H1 (cell line): ENCODE results near the gene NUBP1. TPM values are rescaled to one million over a fixed set of nuclear protein-coding genes. Genes with fewer than 3 reads are reported as not detected.

Experiments used
- KDM5A ChIP-seq: fragments of 200-600 bp; IDR thresholded peaks from 2 replicates; pipeline ENCODE4 v1.7.1; 2012; ENCODE audit warnings: mild to moderate bottlenecking, low read length, inconsistent platforms, mixed read lengths
- SRF ChIP-seq: IDR thresholded peaks from 2 replicates; pipeline ENCODE4 v1.6.1; 2011; ENCODE audit warnings: mild to moderate bottlenecking, low read depth, low read length, moderate library complexity
- polyA plus RNA-seq, 7 experiments: library from polyadenylated mRNA; depleted of rRNA in 3 of 7; stranded (reverse) in 5 of 7; unstranded in 2 of 7; fragments of >200 nt in 5 of 7; fragments of 200-250 nt in 2 of 7; gene quantifications; 1 replicate in 5 of 7; 2 replicates in 1 of 7; 4 replicates in 1 of 7; pipeline versions ENCODE4 v1.2.1 to v1.2.3, GENCODE V29; 2011 to 2013; ENCODE audit warnings: missing spikeins in 2 of 7, mixed read lengths in 2 of 7
- total RNA-seq: library from RNA; stranded (reverse); fragmentation: NEBNext Ultra II Directional; extraction: Animal tissue kit (Norgen Biotek cat#: 25700); gene quantifications from 2 replicates; pipeline ENCODE4 v1.2.1, GENCODE V29; 2021

NUBP1 gene
- total and polyA plus RNA-seq, 2 of the 8 experiments (the other 6 are each of a cell fraction or from before 2014, with no cell fraction given) = 28.2 to 32.2 TPM

GRCh38 chr16:10813099-10813455 lies 69.4 kb downstream of the NUBP1 start (continued):
- TF ChIP-seq SRF = no peak
- TF ChIP-seq KDM5A = no peak
